Endothelial cell (in vitro differentiated cells): ENCODE results near the gene TOMM20. TPM values are rescaled to one million over a fixed set of nuclear protein-coding genes. Genes with fewer than 3 reads are reported as not detected.
"Not testable (repeated sequence)": the region's sequence is repeated elsewhere in the genome, so short reads cannot be mapped to it uniquely, and the experiment has no call there.

Experiments used
- DNase-seq: peaks from one replicate; pipeline ENCODE4 v3.0.0; 2021; ENCODE audit warnings: low spot score
- H3K27ac Mint-ChIP-seq: one replicate; pipeline ENCODE4 v1.8.0; 2021; ENCODE audit warnings: mixed read lengths, inconsistent platforms; ENCODE audit not compliant: unreplicated experiment
- H3K27me3 Mint-ChIP-seq: one replicate; pipeline ENCODE4 v1.8.0; 2021; ENCODE audit warnings: mild to moderate bottlenecking, moderate library complexity, mixed read lengths, inconsistent platforms; ENCODE audit not compliant: unreplicated experiment
- H3K36me3 Mint-ChIP-seq: one replicate; pipeline ENCODE4 v1.8.0; 2021; ENCODE audit warnings: mild to moderate bottlenecking, low read depth, mixed read lengths, inconsistent platforms; ENCODE audit not compliant: unreplicated experiment
- H3K4me1 Mint-ChIP-seq: one replicate; pipeline ENCODE4 v1.8.0; 2021; ENCODE audit warnings: mild to moderate bottlenecking, mixed read lengths, inconsistent platforms; ENCODE audit not compliant: unreplicated experiment
- H3K4me3 Mint-ChIP-seq: one replicate; pipeline ENCODE4 v1.8.0; 2021; ENCODE audit warnings: mild to moderate bottlenecking, mixed read lengths, inconsistent platforms; ENCODE audit not compliant: unreplicated experiment
- H3K9me3 Mint-ChIP-seq: one replicate; pipeline ENCODE4 v1.8.0; 2021; ENCODE audit warnings: mixed read lengths, inconsistent platforms; ENCODE audit not compliant: unreplicated experiment
- CTCF ChIP-seq: fragments of 200-600 bp; sonication (generic); IDR thresholded peaks from one replicate; pipeline ENCODE4 v1.5.0; 2021; ENCODE audit warnings: antibody characterized with exemption; ENCODE audit not compliant: unreplicated experiment
- total RNA-seq: library from RNA; stranded (reverse); fragmentation: NEBNext Ultra II Directional; extraction: Animal tissue kit (Norgen Biotek cat#: 25700); gene quantifications from one replicate; pipeline ENCODE4 v1.2.1, GENCODE V29; 2021; ENCODE audit not compliant: unreplicated experiment

Gene TOMM20
- total RNA-seq, 1 donor from 2014 or later = 105 TPM

- no peaks in the 10 kb centered on the region for H3K36me3 Mint-ChIP-seq
- H3K27me3 Mint-ChIP-seq = peaks cover 11% of the 10 kb centered on the region
- H3K27ac Mint-ChIP-seq = peak overlapping the region; percentile 44
- TF ChIP-seq CTCF = no peak
- H3K4me1 Mint-ChIP-seq = peaks cover 15% of the 10 kb centered on the region
- DNase-seq = peak; percentile 34
- peak overlapping the region; percentile 73 for H3K4me3 Mint-ChIP-seq
- no peaks in the 10 kb centered on the region for H3K9me3 Mint-ChIP-seq
These were observed 38.1 kb downstream of the TOMM20 start for GRCh38 chr1:235090406-235091069.

- no peak for DNase-seq
- H3K27me3 Mint-ChIP-seq = peaks cover 7% of the 10 kb centered on the region
- H3K36me3 Mint-ChIP-seq = no peaks in the 10 kb centered on the region
- no peaks in the 10 kb centered on the region for H3K9me3 Mint-ChIP-seq
- H3K4me3 Mint-ChIP-seq = no peak overlapping the region
- no peak overlapping the region for H3K27ac Mint-ChIP-seq
- TF ChIP-seq CTCF = no peak
- H3K4me1 Mint-ChIP-seq = peaks cover 17% of the 10 kb centered on the region
These were observed 39.7 kb downstream of the TOMM20 start for GRCh38 chr1:235088907-235089306.

GRCh38 chr1:235088430-235088829 is 40.2 kb downstream of the TOMM20 start:
- no peak overlapping the region for H3K4me3 Mint-ChIP-seq
- TF ChIP-seq CTCF = no peak
- peaks cover 17% of the 10 kb centered on the region for H3K4me1 Mint-ChIP-seq
- no peaks in the 10 kb centered on the region for H3K36me3 Mint-ChIP-seq
- no peak for DNase-seq
- H3K27ac Mint-ChIP-seq = no peak overlapping the region
- H3K9me3 Mint-ChIP-seq = no peaks in the 10 kb centered on the region
- H3K27me3 Mint-ChIP-seq = peaks cover 3% of the 10 kb centered on the region

DNA sequence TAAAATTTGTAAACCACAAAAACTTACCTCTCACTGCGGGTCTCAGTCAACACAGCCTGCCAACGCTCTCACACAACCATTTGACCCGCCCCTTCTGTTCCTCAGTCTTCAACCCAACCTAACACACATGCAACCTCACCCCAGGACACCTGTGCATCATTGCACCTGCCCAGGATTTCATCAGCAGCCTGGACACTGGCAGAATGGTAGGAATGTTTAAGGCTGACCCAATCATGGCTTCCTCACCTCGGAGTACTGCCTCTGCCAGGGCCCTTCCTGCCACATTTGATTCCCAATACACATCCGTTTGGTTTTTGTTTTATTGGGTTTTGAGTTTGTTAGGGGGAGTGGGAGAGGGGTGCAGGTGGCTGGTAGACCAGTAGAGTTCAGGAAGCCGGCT is 40.7 kb downstream of the TOMM20 start:
- H3K4me1 Mint-ChIP-seq = peaks cover 18% of the 10 kb centered on the region
- H3K27ac Mint-ChIP-seq = no peak overlapping the region
- H3K36me3 Mint-ChIP-seq = no peaks in the 10 kb centered on the region
- no peak for DNase-seq
- H3K4me3 Mint-ChIP-seq = no peak overlapping the region
- TF ChIP-seq CTCF = no peak
- H3K9me3 Mint-ChIP-seq = no peaks in the 10 kb centered on the region
- peaks cover 3% of the 10 kb centered on the region for H3K27me3 Mint-ChIP-seq

GRCh38 chr1:235085411-235086117 is 43.1 kb downstream of the TOMM20 start:
- H3K4me3 Mint-ChIP-seq, H3K9me3 Mint-ChIP-seq, H3K27ac Mint-ChIP-seq, H3K27me3 Mint-ChIP-seq, DNase-seq, H3K36me3 Mint-ChIP-seq: not testable (repeated sequence)
- H3K4me1 Mint-ChIP-seq = peaks cover 21% of the 10 kb centered on the region

- not testable (repeated sequence) for H3K4me3 Mint-ChIP-seq, DNase-seq, H3K27ac Mint-ChIP-seq, H3K27me3 Mint-ChIP-seq, H3K36me3 Mint-ChIP-seq, H3K9me3 Mint-ChIP-seq
- H3K4me1 Mint-ChIP-seq = peaks cover 26% of the 10 kb centered on the region
These were observed 47.8 kb downstream of the TOMM20 start for GRCh38 chr1:235080788-235081187.

DNA sequence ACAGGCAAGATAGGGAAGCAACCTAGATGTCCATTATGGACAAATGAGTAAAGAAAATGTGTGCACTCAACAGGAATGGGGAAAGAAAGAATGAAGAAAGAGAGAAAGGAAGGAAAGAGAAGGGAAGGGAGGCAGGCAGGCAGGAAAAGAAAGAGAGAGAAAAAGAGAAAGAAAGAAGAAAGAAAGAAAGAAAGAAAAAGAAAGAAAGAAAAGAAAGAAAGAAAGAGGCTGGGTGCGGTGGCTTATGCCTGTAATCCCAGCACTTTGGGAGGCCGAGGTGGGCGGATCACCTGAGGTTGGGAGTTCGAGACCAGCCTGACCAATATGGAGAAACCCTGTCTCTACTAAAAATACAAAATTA is 48.4 kb downstream of the TOMM20 start:
- H3K4me1 Mint-ChIP-seq = peaks cover 32% of the 10 kb centered on the region
- not testable (repeated sequence) for H3K9me3 Mint-ChIP-seq, H3K27ac Mint-ChIP-seq, H3K27me3 Mint-ChIP-seq, H3K36me3 Mint-ChIP-seq, DNase-seq, H3K4me3 Mint-ChIP-seq
